ENCODE data around the gene PRKAG2. TPM values are rescaled to one million over a fixed set of nuclear protein-coding genes. Genes with fewer than 3 reads are reported as not detected.

PRKAG2 gene
- total RNA-seq, 1 donor from 2014 or later, result 35.4 TPM

DNA sequence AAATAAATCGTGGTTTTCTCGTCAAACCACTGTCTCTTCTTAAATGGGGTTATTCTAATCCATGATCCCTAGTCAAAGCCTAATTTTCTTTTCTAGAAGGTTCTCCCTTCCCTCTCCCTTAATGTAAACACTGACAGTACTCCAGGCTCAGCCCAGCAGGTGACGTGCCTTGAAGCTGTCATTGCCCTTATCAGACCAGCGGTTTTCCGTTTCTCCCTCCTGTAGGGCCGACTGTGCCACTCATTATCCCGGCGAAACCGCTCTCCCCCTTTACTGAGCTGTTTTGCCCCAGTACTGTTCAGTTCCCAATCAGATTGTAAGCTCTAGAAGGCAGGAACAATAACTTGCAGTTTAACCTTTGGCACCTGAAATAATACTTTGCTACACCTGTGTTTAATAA is 203.7 kb downstream of the PRKAG2 start:
- no peak for ATAC-seq
- Histone ChIP-seq H3K4me1 (peaks cover 5% of the 10 kb centered on the region), H3K36me3 (no peaks in the 10 kb centered on the region), H3K9me3 (no peaks in the 10 kb centered on the region), H3K27me3 (ENCODE audit: low read depth) (no peaks in the 10 kb centered on the region), H3K27ac (peak overlapping the region; percentile 10), H3K4me3 (no peak overlapping the region)
- TF ChIP-seq, protein P1, sequence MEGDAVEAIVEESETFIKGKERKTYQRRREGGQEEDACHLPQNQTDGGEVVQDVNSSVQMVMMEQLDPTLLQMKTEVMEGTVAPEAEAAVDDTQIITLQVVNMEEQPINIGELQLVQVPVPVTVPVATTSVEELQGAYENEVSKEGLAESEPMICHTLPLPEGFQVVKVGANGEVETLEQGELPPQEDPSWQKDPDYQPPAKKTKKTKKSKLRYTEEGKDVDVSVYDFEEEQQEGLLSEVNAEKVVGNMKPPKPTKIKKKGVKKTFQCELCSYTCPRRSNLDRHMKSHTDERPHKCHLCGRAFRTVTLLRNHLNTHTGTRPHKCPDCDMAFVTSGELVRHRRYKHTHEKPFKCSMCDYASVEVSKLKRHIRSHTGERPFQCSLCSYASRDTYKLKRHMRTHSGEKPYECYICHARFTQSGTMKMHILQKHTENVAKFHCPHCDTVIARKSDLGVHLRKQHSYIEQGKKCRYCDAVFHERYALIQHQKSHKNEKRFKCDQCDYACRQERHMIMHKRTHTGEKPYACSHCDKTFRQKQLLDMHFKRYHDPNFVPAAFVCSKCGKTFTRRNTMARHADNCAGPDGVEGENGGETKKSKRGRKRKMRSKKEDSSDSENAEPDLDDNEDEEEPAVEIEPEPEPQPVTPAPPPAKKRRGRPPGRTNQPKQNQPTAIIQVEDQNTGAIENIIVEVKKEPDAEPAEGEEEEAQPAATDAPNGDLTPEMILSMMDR (IDR thresholded peaks at IDR 0.05), result no peak
- DNase-seq, result no peak
- intact Hi-C loops (cut with DNase I), result no loop called here

DNA sequence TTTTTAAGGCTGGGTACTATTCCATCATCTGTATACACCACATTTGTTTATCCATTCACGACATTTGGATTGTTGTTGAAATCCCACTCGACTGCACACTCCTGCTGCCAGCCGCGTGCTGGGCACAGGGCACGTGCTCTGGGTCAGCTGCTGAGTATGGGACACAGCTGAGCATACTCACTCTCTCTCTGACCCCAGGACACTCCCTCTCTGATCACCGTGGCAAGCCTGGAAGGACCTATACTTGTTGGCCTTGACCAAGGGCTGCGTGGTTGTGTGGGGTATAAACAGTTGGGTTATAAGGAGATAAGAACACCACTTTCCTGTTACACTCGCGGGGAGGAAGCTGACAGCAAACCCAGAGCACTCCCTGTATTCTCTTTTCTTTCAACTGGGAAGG is 204.2 kb downstream of the PRKAG2 start:
- Histone ChIP-seq H3K27me3 (ENCODE audit: low read depth) (no peaks in the 10 kb centered on the region), H3K27ac (peak overlapping the region; percentile 10), H3K4me1 (peaks cover 5% of the 10 kb centered on the region), H3K4me3 (no peak overlapping the region), H3K36me3 (no peaks in the 10 kb centered on the region), H3K9me3 (no peaks in the 10 kb centered on the region)
- intact Hi-C loops (cut with DNase I), result no loop called here
- no peak for ATAC-seq
- DNase-seq, result no peak
- TF ChIP-seq, protein P1 (IDR thresholded peaks at IDR 0.05), result no peak

DNA sequence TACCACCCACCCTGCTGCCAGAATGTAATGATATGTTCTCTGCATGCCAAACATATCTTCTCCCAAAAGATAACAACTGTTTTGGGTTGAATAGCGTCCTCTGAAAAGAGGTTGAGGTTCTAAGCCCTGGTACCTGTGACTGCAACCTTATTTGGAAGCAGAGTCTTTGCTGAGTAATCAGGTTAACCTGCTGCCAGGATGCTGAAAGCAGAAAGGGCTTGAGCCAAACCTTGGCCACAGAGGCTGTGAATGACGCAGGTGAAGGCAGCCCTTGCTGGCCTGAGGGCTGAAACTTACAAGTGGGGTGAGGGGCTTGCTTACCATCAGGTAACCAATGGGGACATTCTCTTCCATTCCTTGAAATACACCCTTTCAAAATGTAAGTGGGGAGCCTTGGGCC is 205.4 kb downstream of the PRKAG2 start:
- H3K27me3 ChIP-seq (ENCODE audit: low read depth), result no peaks in the 10 kb centered on the region
- DNase-seq (no peak), ATAC-seq (no peak)
- H3K36me3 ChIP-seq, result no peaks in the 10 kb centered on the region
- no peaks in the 10 kb centered on the region for H3K9me3 ChIP-seq
- TF ChIP-seq, protein P1 (IDR thresholded peaks at IDR 0.05), result no peak
- intact Hi-C loops (cut with DNase I), result no loop called here
- no peak overlapping the region for H3K4me3 ChIP-seq
- no peak overlapping the region for H3K27ac ChIP-seq
- no peaks in the 10 kb centered on the region for H3K4me1 ChIP-seq

DNA sequence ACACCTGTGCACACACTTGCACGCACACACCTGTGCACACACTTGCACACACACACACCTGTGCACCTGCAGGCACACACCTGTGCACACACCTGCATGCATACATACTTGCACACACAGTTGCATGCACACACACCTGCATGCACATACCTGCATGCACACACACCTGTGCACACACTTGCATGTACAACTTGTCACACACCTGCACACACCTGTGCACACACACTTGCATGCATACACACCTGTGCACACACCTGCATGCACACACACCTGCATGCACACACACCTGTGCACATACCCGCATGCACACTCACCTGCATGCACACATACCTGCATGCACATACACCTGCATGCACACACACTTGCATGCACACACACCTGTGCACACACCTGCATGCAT is 207.2 kb downstream of the PRKAG2 start:
- Histone ChIP-seq H3K27me3 (ENCODE audit: low read depth) (no peaks in the 10 kb centered on the region), H3K9me3 (no peaks in the 10 kb centered on the region), H3K27ac (no peak overlapping the region), H3K36me3 (no peaks in the 10 kb centered on the region), H3K4me3 (no peak overlapping the region), H3K4me1 (peaks cover 8% of the 10 kb centered on the region)
- no peak for DNase-seq
- ATAC-seq, result no peak
- intact Hi-C loops (cut with DNase I), result no loop called here
- TF ChIP-seq, protein P1 (IDR thresholded peaks at IDR 0.05), result no peak

DNA sequence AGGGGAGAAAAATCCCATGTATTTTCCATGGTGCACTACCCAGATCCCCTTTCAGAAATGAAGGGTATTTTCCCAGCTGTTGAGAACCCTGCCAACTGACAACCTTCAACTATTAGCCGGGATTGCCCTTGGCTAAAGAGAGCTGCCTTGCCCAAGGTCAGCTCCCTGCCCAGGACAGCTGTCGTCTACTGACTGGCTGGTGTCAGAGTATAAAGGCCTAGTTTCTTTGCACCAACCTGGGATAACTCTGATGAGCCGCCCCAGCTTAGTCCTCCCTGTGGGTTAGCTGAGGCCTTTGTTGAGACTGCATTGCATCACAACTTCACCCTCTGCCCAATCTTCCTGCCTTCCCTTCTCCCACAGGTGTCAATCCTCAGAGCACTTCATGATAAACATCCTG is 210.0 kb downstream of the PRKAG2 start:
- Histone ChIP-seq H3K27me3 (ENCODE audit: low read depth) (no peaks in the 10 kb centered on the region), H3K4me1 (peaks cover 10% of the 10 kb centered on the region), H3K9me3 (no peaks in the 10 kb centered on the region), H3K27ac (no peak overlapping the region), H3K36me3 (no peaks in the 10 kb centered on the region), H3K4me3 (no peak overlapping the region)
- ATAC-seq (no peak), DNase-seq (no peak)
- TF ChIP-seq, protein P1 (IDR thresholded peaks at IDR 0.05), result no peak
- intact Hi-C loops (cut with DNase I), result no loop called here

DNA sequence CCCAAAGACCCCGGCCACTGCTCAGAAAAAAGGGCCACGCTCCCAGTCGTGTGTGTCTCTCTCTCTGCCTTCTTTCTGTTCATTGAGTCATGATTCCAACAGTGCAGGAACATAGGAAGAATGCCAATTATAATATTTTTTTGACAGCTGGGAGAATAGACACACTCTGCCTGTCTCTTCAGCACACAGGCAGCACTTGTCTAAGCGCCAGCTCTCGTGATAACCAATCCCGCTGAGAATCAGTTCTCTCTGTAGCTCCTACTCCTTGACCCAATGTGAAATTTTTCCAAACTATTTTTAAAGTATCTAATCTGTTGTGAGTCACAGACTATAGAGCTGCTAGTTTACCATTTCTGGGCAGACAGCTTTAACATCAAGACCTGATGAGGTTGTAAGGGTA is 211.5 kb downstream of the PRKAG2 start:
- H3K4me3 ChIP-seq, result no peak overlapping the region
- H3K9me3 ChIP-seq, result no peaks in the 10 kb centered on the region
- ATAC-seq (peak; percentile 36 to 57), DNase-seq (no peak)
- H3K36me3 ChIP-seq, result no peaks in the 10 kb centered on the region
- intact Hi-C loops (cut with DNase I), result no loop called here
- TF ChIP-seq, protein P1 (IDR thresholded peaks at IDR 0.05), result no peak
- peaks cover 10% of the 10 kb centered on the region for H3K4me1 ChIP-seq
- no peaks in the 10 kb centered on the region for H3K27me3 ChIP-seq (ENCODE audit: low read depth)
- H3K27ac ChIP-seq, result no peak overlapping the region

Data from lower lobe of right lung (tissue), 2 donors.